ENCODE results near the gene MAFG.

DNA sequence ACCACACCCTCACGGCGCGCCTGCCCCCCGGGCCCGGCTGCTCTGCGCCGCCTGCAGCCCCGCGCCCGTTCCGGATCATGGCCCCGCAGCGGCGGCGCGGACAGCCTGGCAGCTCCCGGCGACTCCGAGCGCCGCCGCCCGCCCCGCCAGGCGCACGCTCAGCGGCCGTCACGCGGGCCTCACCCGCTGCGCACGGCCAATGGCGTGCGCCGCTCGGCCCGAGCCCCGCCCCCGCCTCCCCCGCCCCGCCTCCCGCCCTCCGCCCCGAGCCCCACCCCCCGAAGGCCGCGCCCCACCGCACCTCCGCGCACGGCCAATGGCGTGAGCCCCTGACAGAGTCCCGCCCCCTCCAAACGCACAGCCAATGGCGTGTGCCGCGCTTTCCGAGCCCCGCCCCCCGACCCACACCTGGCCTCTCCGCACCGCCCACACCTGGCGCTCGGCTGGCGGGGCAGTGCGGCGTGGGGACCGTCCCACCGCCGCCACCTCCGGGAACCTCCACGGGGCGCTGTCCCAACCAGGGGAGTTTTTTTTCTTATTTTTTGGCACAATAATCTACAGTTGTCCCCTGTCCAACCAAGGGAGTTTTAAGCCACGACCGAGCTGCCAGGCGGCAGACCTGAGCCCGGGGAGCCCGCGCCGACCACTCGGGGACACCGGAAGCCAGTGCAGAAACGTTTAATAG, 16.1 kb downstream of the MAFG start, which contains the start of gene PCYT2:
- TF ChIP-seq RAD21 (conservative IDR thresholded peaks at IDR 0.05) (peak; percentile 2), EZH2 (IDR thresholded peaks at IDR 0.05; ENCODE audit: borderline replicate concordance, insufficient read depth, low read length, poor library complexity, severe bottlenecking) (no peak)
